Lower leg skin (tissue), 4 donors: ENCODE results near the gene MRPL42. TPM values are rescaled to one million over a fixed set of nuclear protein-coding genes. Genes with fewer than 3 reads are reported as not detected.

Source experiments
- DNase-seq, 2 donors: peaks; one replicate each; pipeline ENCODE4 v3.0.0-alpha.2; 2019; ENCODE audit warnings: low spot score in 2 of 2
- H3K4me3 ChIP-seq: fragments of 200-600 bp; sonication (generic); 2 replicates; pipeline ENCODE4 v1.5.1; 2017; ENCODE audit warnings: mild to moderate bottlenecking, low read depth; ENCODE audit not compliant: poor library complexity, severe bottlenecking
- POLR2A ChIP-seq, 2 donors: fragments of 450-650 bp; IDR thresholded peaks; one replicate each; pipeline ENCODE4 v1.6.1; 2016 to 2017; ENCODE audit warnings: antibody characterized with exemption in 2 of 2, mild to moderate bottlenecking in 1 of 2, moderate library complexity in 1 of 2
- WGBS, 2 donors: methylation state at CpG; one replicate each; pipeline ENCODE4 v1.1.5; 2018; 5-methylcytosine and 5-hydroxymethylcytosine counted together
- intact Hi-C: fragments of 100-400 bp; cut with DNase I; formaldehyde crosslinking; loops from one replicate; pipeline ENCODE4 v1.15.0; 2023; ENCODE audit warnings: low total_unique reads
- total RNA-seq, 4 donors: library from RNA; depleted of rRNA; stranded (reverse); fragments of >200 nt; gene quantifications; one replicate each; pipeline ENCODE4 v1.1.0, GENCODE V29; 2016
- TF ChIP-seq, protein P1 (sequence below), 3 donors: fragments of 450-650 bp; IDR thresholded peaks; one replicate each; pipeline ENCODE4 v1.5.1; 2016; ENCODE audit warnings: antibody characterized with exemption in 3 of 3, mild to moderate bottlenecking in 3 of 3, moderate library complexity in 2 of 3

MRPL42 gene
- total RNA-seq, 4 donors from 2014 or later, result 43.9 to 58.4 (median 47.7) TPM

GRCh38 chr12:93536766-93537488 lies 69.6 kb downstream of the MRPL42 start:
- TF ChIP-seq, protein P1, sequence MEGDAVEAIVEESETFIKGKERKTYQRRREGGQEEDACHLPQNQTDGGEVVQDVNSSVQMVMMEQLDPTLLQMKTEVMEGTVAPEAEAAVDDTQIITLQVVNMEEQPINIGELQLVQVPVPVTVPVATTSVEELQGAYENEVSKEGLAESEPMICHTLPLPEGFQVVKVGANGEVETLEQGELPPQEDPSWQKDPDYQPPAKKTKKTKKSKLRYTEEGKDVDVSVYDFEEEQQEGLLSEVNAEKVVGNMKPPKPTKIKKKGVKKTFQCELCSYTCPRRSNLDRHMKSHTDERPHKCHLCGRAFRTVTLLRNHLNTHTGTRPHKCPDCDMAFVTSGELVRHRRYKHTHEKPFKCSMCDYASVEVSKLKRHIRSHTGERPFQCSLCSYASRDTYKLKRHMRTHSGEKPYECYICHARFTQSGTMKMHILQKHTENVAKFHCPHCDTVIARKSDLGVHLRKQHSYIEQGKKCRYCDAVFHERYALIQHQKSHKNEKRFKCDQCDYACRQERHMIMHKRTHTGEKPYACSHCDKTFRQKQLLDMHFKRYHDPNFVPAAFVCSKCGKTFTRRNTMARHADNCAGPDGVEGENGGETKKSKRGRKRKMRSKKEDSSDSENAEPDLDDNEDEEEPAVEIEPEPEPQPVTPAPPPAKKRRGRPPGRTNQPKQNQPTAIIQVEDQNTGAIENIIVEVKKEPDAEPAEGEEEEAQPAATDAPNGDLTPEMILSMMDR (IDR thresholded peaks at IDR 0.05), result no peak
- no peak for TF ChIP-seq POLR2A (IDR thresholded peaks at IDR 0.05)
- DNase-seq, result no peak
- 45 to 51% methylated on average over 5 of the region's 5 CpGs for WGBS, 2 donors
- no peak overlapping the region for H3K4me3 ChIP-seq
- intact Hi-C loops, result no loop called here

- no peak for DNase-seq
Observed at GRCh38 chr12:93537769-93538168, 70.5 kb downstream of the MRPL42 start.

GRCh38 chr12:93539821-93540220 lies 72.5 kb downstream of the MRPL42 start:
- intact Hi-C loops, result no loop called here
- no peak for DNase-seq
- 69 to 75% methylated on average over 4 of the region's 4 CpGs for WGBS, 2 donors
- no peak for TF ChIP-seq POLR2A (IDR thresholded peaks at IDR 0.05)
- TF ChIP-seq, protein P1 (IDR thresholded peaks at IDR 0.05), result no peak
- no peak overlapping the region for H3K4me3 ChIP-seq

More at GRCh38 chr12:93537769-93538168, 70.5 kb downstream of the MRPL42 start:
- TF ChIP-seq POLR2A (IDR thresholded peaks at IDR 0.05), result no peak
- TF ChIP-seq, protein P1 (IDR thresholded peaks at IDR 0.05), result no peak
- 92 to 95% methylated on average over 5 of the region's 5 CpGs for WGBS, 2 donors
- no peak overlapping the region for H3K4me3 ChIP-seq
- intact Hi-C loops, result no loop called here

DNA sequence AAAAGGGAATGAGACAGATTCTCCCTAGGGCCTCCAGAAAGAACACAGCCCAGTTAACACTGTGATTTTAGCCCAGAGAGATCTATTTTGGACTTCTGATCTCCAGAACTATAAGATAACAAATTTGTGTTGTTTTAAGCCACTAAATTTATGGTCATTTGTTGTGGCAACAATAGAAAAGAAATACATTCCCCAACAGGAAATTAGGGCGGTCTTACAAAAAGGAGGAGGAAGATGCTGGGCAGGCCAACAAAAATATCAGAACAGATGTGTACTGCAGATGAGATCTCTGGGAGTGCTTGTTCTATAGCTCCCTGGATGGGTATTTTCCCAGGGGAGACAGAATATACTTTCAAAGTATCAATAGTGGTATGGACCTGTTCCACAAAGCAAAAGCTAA lies 73.2 kb downstream of the MRPL42 start:
- DNase-seq, result no peak
- no peak for TF ChIP-seq POLR2A (IDR thresholded peaks at IDR 0.05)
- TF ChIP-seq, protein P1 (IDR thresholded peaks at IDR 0.05), result no peak
- intact Hi-C loops, result no loop called here
- no peak overlapping the region for H3K4me3 ChIP-seq
- WGBS, 2 donors, result 57 to 68% methylated on average over 1 of the region's 1 CpG

- 49 to 52% methylated on average over 4 of the region's 4 CpGs for WGBS, 2 donors
- no peak overlapping the region for H3K4me3 ChIP-seq
- intact Hi-C loops, result no loop called here
- no peak for TF ChIP-seq POLR2A (IDR thresholded peaks at IDR 0.05)
- TF ChIP-seq, protein P1 (IDR thresholded peaks at IDR 0.05), result no peak
- DNase-seq, result no peak
Observed at GRCh38 chr12:93541578-93542225, 74.4 kb downstream of the MRPL42 start.
